ENCODE data around the gene OR10H2.
"Not testable (repeated sequence)": the region's sequence is repeated elsewhere in the genome, so short reads cannot be mapped to it uniquely, and the experiment has no call there.

The OR10H2 gene

GRCh38 chr19:15774159-15774558 is 46.3 kb downstream of the OR10H2 start:
- not testable (repeated sequence) for DNase-seq

- no peak for DNase-seq
Measured at GRCh38 chr19:15775249-15775648, 47.4 kb downstream of the OR10H2 start.

GRCh38 chr19:15776264-15776663 is 48.4 kb downstream of the OR10H2 start:
- no peak for DNase-seq

GRCh38 chr19:15776991-15777970 is 49.5 kb downstream of the OR10H2 start:
- no peak for DNase-seq

Measured in NCI-H526 treated with DMSO at 0.1 percent for 48 hours (cell line).